ENCODE results near the gene ACVR1. TPM values are rescaled to one million over a fixed set of nuclear protein-coding genes. Genes with fewer than 3 reads are reported as not detected.

The ACVR1 gene
- total RNA-seq, 1 experiment from 2014 or later, result 11.1 TPM

DNA sequence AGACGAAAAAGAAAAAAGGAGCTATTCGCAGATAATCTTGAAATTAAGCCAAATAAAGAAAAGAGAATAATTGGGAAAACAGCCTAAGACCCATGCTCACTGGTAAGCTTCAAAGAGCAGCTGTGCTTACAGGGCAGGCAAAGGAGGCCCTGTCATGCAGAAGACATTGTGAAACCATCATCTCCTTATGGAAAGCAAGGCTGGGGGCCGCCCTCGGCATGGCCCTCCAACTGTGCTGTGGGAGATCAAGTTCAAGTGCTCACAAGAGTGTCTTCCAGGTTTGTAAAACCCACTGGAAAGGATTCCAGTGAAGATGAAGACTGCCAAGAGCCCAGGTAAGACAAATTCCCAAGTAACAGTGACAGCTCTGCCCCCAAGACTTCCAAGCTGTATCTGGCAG is 32.2 kb downstream of the ACVR1 start:
- no peaks in the 10 kb centered on the region for H3K9me3 ChIP-seq
- no peaks in the 10 kb centered on the region for H3K36me3 ChIP-seq (ENCODE audit: control insufficient read depth, insufficient read depth, low read length)
- no peak for TF ChIP-seq CTCF (IDR thresholded peaks at IDR 0.05; ENCODE audit: insufficient read depth in 1 of 2, low read depth in 1 of 2, low read length in 1 of 2, severe bottlenecking in 1 of 2, unreplicated experiment in 1 of 2)
- no peak overlapping the region for H3K4me3 ChIP-seq (ENCODE audit: low read depth, low read length)
- intact Hi-C loops (cut with micrococcal nuclease; ENCODE audit: unreplicated experiment), result loop anchor here (5.0 kb wide), 1 partner anchor 1358 kb away; no protein-coding TSS in a partner anchor
- Mint-ChIP-seq H3K27ac (ENCODE audit: unreplicated experiment) (no peak overlapping the region), H3K4me3 (ENCODE audit: unreplicated experiment) (no peak overlapping the region), H3K36me3 (ENCODE audit: insufficient read depth, unreplicated experiment) (no peaks in the 10 kb centered on the region), H3K9me3 (ENCODE audit: unreplicated experiment) (no peaks in the 10 kb centered on the region), H3K27me3 (ENCODE audit: insufficient read depth, unreplicated experiment) (no peaks in the 10 kb centered on the region), H3K4me1 (ENCODE audit: low read depth, unreplicated experiment) (no peaks in the 10 kb centered on the region)
- DNase-seq, result no peak
- CTCF ChIA-PET, result no interaction called here
- no peaks in the 10 kb centered on the region for H3K4me1 ChIP-seq
- POLR2A ChIA-PET, result no interaction called here
- H3K27me3 ChIP-seq (replicated peaks; ENCODE audit: control insufficient read depth, insufficient read depth, low read length), result no peaks in the 10 kb centered on the region
- BruUV-seq (replicated peaks), result no TSS peak

GRCh38 chr2:157843081-157843480 is 33.0 kb downstream of the ACVR1 start:
- H3K4me3 ChIP-seq (ENCODE audit: low read depth, low read length), result no peak overlapping the region
- ChIA-PET POLR2A (no interaction called here), CTCF (no interaction called here)
- BruUV-seq (replicated peaks), result no TSS peak
- Mint-ChIP-seq H3K9me3 (ENCODE audit: unreplicated experiment) (no peaks in the 10 kb centered on the region), H3K27ac (ENCODE audit: unreplicated experiment) (no peak overlapping the region), H3K36me3 (ENCODE audit: insufficient read depth, unreplicated experiment) (no peaks in the 10 kb centered on the region), H3K4me3 (ENCODE audit: unreplicated experiment) (no peak overlapping the region), H3K27me3 (ENCODE audit: insufficient read depth, unreplicated experiment) (no peaks in the 10 kb centered on the region), H3K4me1 (ENCODE audit: low read depth, unreplicated experiment) (no peaks in the 10 kb centered on the region)
- H3K27me3 ChIP-seq (replicated peaks; ENCODE audit: control insufficient read depth, insufficient read depth, low read length), result no peaks in the 10 kb centered on the region
- H3K4me1 ChIP-seq, result no peaks in the 10 kb centered on the region
- TF ChIP-seq CTCF (IDR thresholded peaks at IDR 0.05; ENCODE audit: insufficient read depth in 1 of 2, low read depth in 1 of 2, low read length in 1 of 2, severe bottlenecking in 1 of 2, unreplicated experiment in 1 of 2), result no peak
- H3K9me3 ChIP-seq, result no peaks in the 10 kb centered on the region
- H3K36me3 ChIP-seq (ENCODE audit: control insufficient read depth, insufficient read depth, low read length), result no peaks in the 10 kb centered on the region
- no peak for DNase-seq
- intact Hi-C loops (cut with micrococcal nuclease; ENCODE audit: unreplicated experiment), result loop anchor here (5.0 kb wide), 1 partner anchor 1359 kb away; no protein-coding TSS in a partner anchor

GRCh38 chr2:157842106-157842879 is 33.8 kb downstream of the ACVR1 start:
- H3K4me1 ChIP-seq, result no peaks in the 10 kb centered on the region
- POLR2A ChIA-PET, result no interaction called here

More at GRCh38 chr2:157842106-157842879, 33.8 kb downstream of the ACVR1 start:
- Histone ChIP-seq H3K9me3 (no peaks in the 10 kb centered on the region), H3K27me3 (replicated peaks; ENCODE audit: control insufficient read depth, insufficient read depth, low read length) (no peaks in the 10 kb centered on the region), H3K4me3 (ENCODE audit: low read depth, low read length) (no peak overlapping the region), H3K36me3 (ENCODE audit: control insufficient read depth, insufficient read depth, low read length) (no peaks in the 10 kb centered on the region)
- no peaks in the 10 kb centered on the region for H3K4me1 Mint-ChIP-seq (ENCODE audit: low read depth, unreplicated experiment)
- TF ChIP-seq CTCF (IDR thresholded peaks at IDR 0.05; ENCODE audit: insufficient read depth in 1 of 2, low read depth in 1 of 2, low read length in 1 of 2, severe bottlenecking in 1 of 2, unreplicated experiment in 1 of 2), result no peak
- intact Hi-C loops (cut with micrococcal nuclease; ENCODE audit: unreplicated experiment), result loop anchor here (5.0 kb wide), 1 partner anchor 1360 kb away; no protein-coding TSS in a partner anchor
- H3K36me3 Mint-ChIP-seq (ENCODE audit: insufficient read depth, unreplicated experiment), result no peaks in the 10 kb centered on the region
- no peak overlapping the region for H3K4me3 Mint-ChIP-seq (ENCODE audit: unreplicated experiment)
- no peaks in the 10 kb centered on the region for H3K9me3 Mint-ChIP-seq (ENCODE audit: unreplicated experiment)
- BruUV-seq (replicated peaks), result no TSS peak
- H3K27me3 Mint-ChIP-seq (ENCODE audit: insufficient read depth, unreplicated experiment), result no peaks in the 10 kb centered on the region
- H3K27ac Mint-ChIP-seq (ENCODE audit: unreplicated experiment), result no peak overlapping the region
- DNase-seq, result no peak
- CTCF ChIA-PET, result no interaction called here
